HCT116 (cell line): ENCODE results near the gene EMC1. TPM values are rescaled to one million over a fixed set of nuclear protein-coding genes. Genes with fewer than 3 reads are reported as not detected.
A peak's percentile ranks its signal among the peaks of the same experiment; 100 is the strongest.

Source experiments
- ATAC-seq: fragments of 200-7000 bp; cut with Tn5 transposase; 2 replicates; pipeline ENCODE4 v1.9.1; 2020; ENCODE audit warnings: mild to moderate bottlenecking, moderate library complexity
- Bru-seq: library from RNA; stranded (reverse); fragments of 400-500 nt; gene quantifications from one replicate; lab custom pipeline; 2021; lab: Mats Ljungman, UMichigan
- BruChase-seq, 2 experiments: library from RNA; stranded (reverse); fragments of 400-500 nt; gene quantifications; one replicate each; lab custom pipeline; 2021; lab: Mats Ljungman, UMichigan
- BruUV-seq: library from RNA; stranded (reverse); fragments of 400-500 nt; replicated peaks from 2 replicates; lab custom pipeline; 2021; lab: Mats Ljungman, UMichigan
- CTCF ChIA-PET: fragments of 300-600 bp; sonication (Branson Sonifier 250); formaldehyde crosslinking; loops from one replicate; lab custom pipeline; 2021; ENCODE audit warnings: antibody characterized with exemption; lab: Charles Lee
- POLR2A ChIA-PET: fragments of 300-600, 350-600 bp; sonication (Branson Sonifier 250); formaldehyde crosslinking; loops from one replicate; lab custom pipeline; 2021; ENCODE audit warnings: antibody characterized with exemption; lab: Charles Lee
- RAD21 ChIA-PET, 2 experiments: fragments of 300-600 bp; sonication (Branson Sonifier 250); formaldehyde crosslinking; loops; one replicate each; lab custom pipeline; 2023; ENCODE audit warnings: low total read pairs in 2 of 2; ENCODE audit not compliant: uncharacterized antibody in 2 of 2, unreplicated experiment in 2 of 2, low non-redundant PET in 1 of 2; lab: Charles Lee
- DNase-seq: peaks from one replicate; pipeline ENCODE4 v3.0.0-alpha.2; 2010; ENCODE audit warnings: low read depth, low spot score
- H2AFZ ChIP-seq: fragments of 200-600 bp; shearing (Covaris generic), sonication (generic); 2 replicates; pipeline ENCODE4 v1.6.1; 2017; ENCODE audit warnings: low read depth, mixed run types, mixed read lengths, antibody characterized with exemption, low read length; ENCODE audit not compliant: poor library complexity, severe bottlenecking
- H3K27ac ChIP-seq: 2 replicates; pipeline ENCODE4 v1.5.1; 2012; ENCODE audit warnings: low read depth, low read length
- H3K27me3 ChIP-seq: fragments of 200-600 bp; sonication (generic); 2 replicates; pipeline ENCODE4 v1.6.1; 2016; ENCODE audit warnings: mixed run types, low read length, mixed read lengths; ENCODE audit not compliant: insufficient read depth
- H3K36me3 ChIP-seq, 2 experiments: fragments of 200-500 bp in 1 of 2; fragments of 200-600 bp in 1 of 2; sonication (Bioruptor generic) in 1 of 2; sonication (generic) in 1 of 2; 2 replicates each; pipeline versions ENCODE4 v1.5.1 to v1.6.1; 2014 to 2016; ENCODE audit warnings: low read length in 2 of 2, inconsistent platforms in 1 of 2, mixed read lengths in 1 of 2, mixed run types in 1 of 2; ENCODE audit not compliant: insufficient read depth in 2 of 2, control insufficient read depth in 1 of 2
- H3K4me1 ChIP-seq, 2 experiments: fragments of 200-600 bp in 1 of 2; sonication (generic) in 1 of 2; 2 replicates each; pipeline versions ENCODE4 v1.5.1 to v1.6.1; 2012 to 2017; ENCODE audit warnings: low read length in 2 of 2, inconsistent platforms in 1 of 2, mild to moderate bottlenecking in 1 of 2, mixed read lengths in 1 of 2, mixed run types in 1 of 2, moderate library complexity in 1 of 2; ENCODE audit not compliant: insufficient read depth in 2 of 2, control insufficient read depth in 1 of 2
- H3K4me2 ChIP-seq: fragments of 200-600 bp; sonication (generic); 2 replicates; pipeline ENCODE4 v1.6.1; 2017; ENCODE audit warnings: mixed run types, low read length, mixed read lengths
- H3K4me3 ChIP-seq, 2 experiments: fragments of 200-600 bp in 1 of 2; sonication (generic) in 1 of 2; replicated peaks in 1 of 2; 2 replicates each; pipeline ENCODE4 v1.5.1; 2011 to 2016; ENCODE audit warnings: low read length in 2 of 2, control low read depth in 1 of 2, low read depth in 1 of 2, mild to moderate bottlenecking in 1 of 2, mixed read lengths in 1 of 2, mixed run types in 1 of 2
- H3K79me2 ChIP-seq: fragments of 200-600 bp; sonication (generic); 2 replicates; pipeline ENCODE4 v1.6.1; 2017; ENCODE audit warnings: mild to moderate bottlenecking, mixed run types, low read length, moderate library complexity, mixed read lengths; ENCODE audit not compliant: insufficient read depth
- H3K9ac ChIP-seq: fragments of 200-600 bp; sonication (generic); 2 replicates; pipeline ENCODE4 v1.6.1; 2016; ENCODE audit warnings: low read length, mixed read lengths
- H3K9me2 ChIP-seq: fragments of 200-600 bp; sonication (generic), shearing (Covaris generic); 2 replicates; pipeline ENCODE4 v1.6.1; 2017; ENCODE audit warnings: mixed run types, mild to moderate bottlenecking, moderate library complexity; ENCODE audit not compliant: insufficient read depth
- H3K9me3 ChIP-seq, 2 experiments: fragments of 200-500 bp in 1 of 2; fragments of 200-600 bp in 1 of 2; sonication (Bioruptor generic) in 1 of 2; sonication (generic) in 1 of 2; 2 replicates each; pipeline ENCODE4 v1.6.1; 2014 to 2017; ENCODE audit warnings: low read length in 2 of 2, mixed read lengths in 2 of 2, inconsistent platforms in 1 of 2, low read depth in 1 of 2, mild to moderate bottlenecking in 1 of 2, mixed run types in 1 of 2, moderate library complexity in 1 of 2; ENCODE audit not compliant: control insufficient read depth in 1 of 2, insufficient read depth in 1 of 2
- H4K20me1 ChIP-seq: fragments of 200-600 bp; sonication (generic), shearing (Covaris generic); 2 replicates; pipeline ENCODE4 v1.6.1; 2017; ENCODE audit warnings: mixed run types, mild to moderate bottlenecking, moderate library complexity; ENCODE audit not compliant: insufficient read depth
- CBX3 ChIP-seq: IDR thresholded peaks from 2 replicates; pipeline ENCODE4 v1.6.1; 2012; ENCODE audit warnings: low read depth
- EGR1 ChIP-seq: IDR thresholded peaks from 2 replicates; pipeline ENCODE4 v1.6.1; 2012; ENCODE audit warnings: low read depth
- ELF1 ChIP-seq: IDR thresholded peaks from 2 replicates; pipeline ENCODE4 v1.6.1; 2012; ENCODE audit warnings: low read depth, borderline replicate concordance
- EZH2 ChIP-seq: fragments of 200-600 bp; sonication (generic); IDR thresholded peaks from 2 replicates; pipeline ENCODE4 v1.6.1; 2017; ENCODE audit warnings: antibody characterized with exemption, mixed run types
- FOSL1 ChIP-seq: IDR thresholded peaks from 2 replicates; pipeline ENCODE4 v1.6.1; 2012; ENCODE audit warnings: low read depth
- JUND ChIP-seq: IDR thresholded peaks from 2 replicates; pipeline ENCODE4 v1.6.1; 2012
- RAD21 ChIP-seq: IDR thresholded peaks from 2 replicates; pipeline ENCODE4 v1.6.1; 2012; ENCODE audit warnings: low read depth, mild to moderate bottlenecking
- SIN3A ChIP-seq: IDR thresholded peaks from 2 replicates; pipeline ENCODE4 v1.6.1; 2012; ENCODE audit warnings: low read depth
- SP1 ChIP-seq: IDR thresholded peaks from 2 replicates; pipeline ENCODE4 v1.6.1; 2012; ENCODE audit warnings: low read depth
- SRF ChIP-seq: IDR thresholded peaks from 2 replicates; pipeline ENCODE4 v1.6.1; 2012; ENCODE audit warnings: low read depth
- ZFX ChIP-seq: fragments of 450-650 bp; IDR thresholded peaks from 2 replicates; pipeline ENCODE4 v1.6.1; 2017
- ZNF274 ChIP-seq: fragments of 200-500 bp; sonication (Bioruptor generic); IDR thresholded peaks from 2 replicates; pipeline ENCODE4 v1.6.1; 2014; ENCODE audit warnings: mild to moderate bottlenecking, low read depth, low read length, inconsistent platforms
- intact Hi-C: fragments of 100-400 bp; cut with micrococcal nuclease; formaldehyde crosslinking; loops from 2 replicates; pipeline ENCODE4 v1.10.0; 2022
- long read RNA-seq: library from polyadenylated mRNA; unstranded; transcript quantifications from one replicate; pipeline ENCODE4 v2.0.0, GENCODE V29; 2021; ENCODE audit not compliant: unreplicated experiment
- polyA plus RNA-seq: library from polyadenylated mRNA; unstranded; fragments of >200 nt; gene quantifications from 2 replicates; pipeline ENCODE4 v1.2.1, GENCODE V29; 2012; ENCODE audit warnings: missing spikeins
- total RNA-seq: library from RNA; stranded (reverse); gene quantifications from one replicate; pipeline ENCODE4 v1.2.1, GENCODE V29; 2021; ENCODE audit not compliant: unreplicated experiment
- TF ChIP-seq, protein P1 (sequence below), 3 experiments: fragments of 200-600 bp in 1 of 3; sonication (generic) in 1 of 3; IDR thresholded peaks in 2 of 3; conservative IDR thresholded peaks in 1 of 3; 2 replicates each; pipeline ENCODE4 v1.5.1; 2012 to 2017; ENCODE audit warnings: low read depth in 2 of 3, low read length in 2 of 3, antibody characterized with exemption in 1 of 3, borderline replicate concordance in 1 of 3, control low read depth in 1 of 3, mild to moderate bottlenecking in 1 of 3, mixed read lengths in 1 of 3, mixed run types in 1 of 3, moderate library complexity in 1 of 3; ENCODE audit not compliant: insufficient read depth in 1 of 3
- TF ChIP-seq, protein P2 (sequence below): IDR thresholded peaks from 2 replicates; pipeline ENCODE4 v1.6.1; 2012; ENCODE audit warnings: low read depth
- TF ChIP-seq, protein P3 (sequence below): IDR thresholded peaks from 2 replicates; pipeline ENCODE4 v1.6.1; 2012
- TF ChIP-seq, protein P4 (sequence below): IDR thresholded peaks from 2 replicates; pipeline ENCODE4 v1.6.1; 2011; ENCODE audit warnings: mild to moderate bottlenecking, low read length, moderate library complexity; ENCODE audit not compliant: insufficient replicate concordance; ENCODE audit errors: extremely low read depth

Gene EMC1
- total RNA-seq (66.6 TPM), Bru-seq, nascent RNA (percentile 77 among the genes with signal in this experiment), BruChase-seq, experiment 1, labeled RNA remaining after a 6-hour chase (percentile 92 among the genes with signal in this experiment), BruChase-seq, experiment 2, labeled RNA remaining after a 2-hour chase (percentile 87 among the genes with signal in this experiment)
- polyA plus RNA-seq = 58.0 and 62.6 TPM in 2 replicates
- long read RNA-seq, full-length matches to known transcripts = 123 of 193 reads
- long read RNA-seq, partial matches to known transcripts = 17 of 193 reads
- long read RNA-seq, other reads (novel, unspliced or antisense) = 53 of 193 reads

DNA sequence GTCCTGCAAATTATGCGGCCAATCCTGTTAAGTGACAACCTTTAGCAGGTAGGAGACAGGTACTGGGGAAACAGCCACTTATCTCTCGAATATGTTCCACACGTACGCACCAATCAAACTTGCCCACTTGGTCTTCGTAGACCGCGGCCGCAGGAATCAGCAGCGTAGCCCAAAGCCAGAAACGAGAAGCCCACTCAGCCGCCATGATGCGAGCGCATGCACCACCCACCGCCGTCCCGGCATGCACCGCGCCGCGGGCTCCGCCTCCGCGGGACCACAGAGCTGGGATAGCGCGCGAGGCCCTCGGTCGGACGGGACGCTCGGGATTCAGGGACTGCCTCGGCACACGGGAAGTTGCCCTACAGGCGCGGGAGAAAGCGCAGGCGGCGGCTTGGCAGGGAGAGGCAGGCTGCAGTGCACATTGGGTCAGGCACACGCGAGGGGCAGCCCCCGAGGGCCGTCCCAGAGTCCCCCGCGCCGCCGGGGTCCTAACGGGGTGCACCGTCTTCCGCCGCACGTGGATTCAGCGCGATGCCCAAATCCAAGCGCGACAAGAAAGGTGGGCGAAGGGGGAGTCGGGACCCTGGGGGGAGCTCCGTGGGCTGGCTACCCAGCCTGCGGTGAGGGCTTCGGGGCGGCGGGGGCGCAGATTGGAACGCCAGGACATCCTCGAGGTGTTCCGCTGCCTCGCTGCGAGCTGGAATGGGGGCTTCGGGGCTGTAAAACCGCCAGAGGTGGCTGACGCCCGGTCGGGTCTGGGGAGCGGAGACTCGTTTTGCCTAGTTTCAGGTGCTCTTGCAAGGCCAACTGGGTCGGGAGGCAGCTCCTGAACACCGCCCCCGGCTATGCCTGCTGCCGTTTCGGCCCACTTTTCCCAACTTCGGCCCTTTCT lies at the start of gene EMC1, which contains the start of gene MRTO4:
Gene EMC1, minus strand, starts transcription at position 220 of the 892 bp plus-strand sequence. Its CDS starts 15 bp downstream, at position 205.
Gene MRTO4, plus strand, starts transcription at position 501 of the 892 bp plus-strand sequence. Its CDS starts 31 bp downstream, at position 532.
- Histone ChIP-seq H2AFZ (peak within 1 kb of the TSS; percentile 18), H3K36me3 (peaks cover 9 to 30% of the 10 kb centered on the region in 2 experiments; a peak in 3 of 4 replicates), H4K20me1 (peaks cover 17% of the 10 kb centered on the region; the same call in 1 of the 2 replicates), H3K27ac (peak within 1 kb of the TSS; percentile 98), H3K9me2 (no peaks in the 10 kb centered on the region), H3K79me2 (peaks cover 100% of the 10 kb centered on the region), H3K4me1 (peaks cover 17 to 22% of the 10 kb centered on the region in 2 experiments), H3K9me3 (no peaks in the 10 kb centered on the region), H3K4me2 (peak within 1 kb of the TSS; percentile 84), H3K27me3 (no peaks in the 10 kb centered on the region), H3K9ac (peak within 1 kb of the TSS; percentile 97), H3K4me3 (peak within 1 kb of the TSS; percentile 100)
- TSS peak; percentile 67 for BruUV-seq
- ChIA-PET POLR2A (interaction anchor here (1.0 to 1.6 kb wide), 2 partner anchors 10 to 39 kb away, joined by 3 to 7 read pairs; no protein-coding TSS in a partner anchor), CTCF (interaction anchor here (1.1 kb wide), 1 partner anchor 10 kb away, joined by 3 read pairs; no protein-coding TSS in a partner anchor), RAD21 (no interaction called here)
- DNase-seq (peak; percentile 48), ATAC-seq (peak; percentile 85)
- intact Hi-C loops = loop anchor here (5.0 kb wide), 1 partner anchor 396 kb away; no protein-coding TSS in a partner anchor
- TF ChIP-seq CBX3 (no peak), SP1 (peak; percentile 88), EZH2 (no peak), JUND (no peak), FOSL1 (no peak), ZFX (peak; percentile 52; the same call in 1 of the 2 replicates), EGR1 (peak; percentile 88), SIN3A (peak; percentile 97), ZNF274 (no peak), ELF1 (no peak), SRF (no peak; the same call in 1 of the 2 replicates), RAD21 (no peak)
- TF ChIP-seq, protein P1, sequence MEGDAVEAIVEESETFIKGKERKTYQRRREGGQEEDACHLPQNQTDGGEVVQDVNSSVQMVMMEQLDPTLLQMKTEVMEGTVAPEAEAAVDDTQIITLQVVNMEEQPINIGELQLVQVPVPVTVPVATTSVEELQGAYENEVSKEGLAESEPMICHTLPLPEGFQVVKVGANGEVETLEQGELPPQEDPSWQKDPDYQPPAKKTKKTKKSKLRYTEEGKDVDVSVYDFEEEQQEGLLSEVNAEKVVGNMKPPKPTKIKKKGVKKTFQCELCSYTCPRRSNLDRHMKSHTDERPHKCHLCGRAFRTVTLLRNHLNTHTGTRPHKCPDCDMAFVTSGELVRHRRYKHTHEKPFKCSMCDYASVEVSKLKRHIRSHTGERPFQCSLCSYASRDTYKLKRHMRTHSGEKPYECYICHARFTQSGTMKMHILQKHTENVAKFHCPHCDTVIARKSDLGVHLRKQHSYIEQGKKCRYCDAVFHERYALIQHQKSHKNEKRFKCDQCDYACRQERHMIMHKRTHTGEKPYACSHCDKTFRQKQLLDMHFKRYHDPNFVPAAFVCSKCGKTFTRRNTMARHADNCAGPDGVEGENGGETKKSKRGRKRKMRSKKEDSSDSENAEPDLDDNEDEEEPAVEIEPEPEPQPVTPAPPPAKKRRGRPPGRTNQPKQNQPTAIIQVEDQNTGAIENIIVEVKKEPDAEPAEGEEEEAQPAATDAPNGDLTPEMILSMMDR (IDR thresholded peaks at IDR 0.05 in 2 of 3, conservative IDR thresholded peaks at IDR 0.05 in 1 of 3; ENCODE audit: borderline replicate concordance in 1 of 3, insufficient read depth in 1 of 3, low read depth in 2 of 3, low read length in 2 of 3) = no peak
- TF ChIP-seq, protein P2, sequence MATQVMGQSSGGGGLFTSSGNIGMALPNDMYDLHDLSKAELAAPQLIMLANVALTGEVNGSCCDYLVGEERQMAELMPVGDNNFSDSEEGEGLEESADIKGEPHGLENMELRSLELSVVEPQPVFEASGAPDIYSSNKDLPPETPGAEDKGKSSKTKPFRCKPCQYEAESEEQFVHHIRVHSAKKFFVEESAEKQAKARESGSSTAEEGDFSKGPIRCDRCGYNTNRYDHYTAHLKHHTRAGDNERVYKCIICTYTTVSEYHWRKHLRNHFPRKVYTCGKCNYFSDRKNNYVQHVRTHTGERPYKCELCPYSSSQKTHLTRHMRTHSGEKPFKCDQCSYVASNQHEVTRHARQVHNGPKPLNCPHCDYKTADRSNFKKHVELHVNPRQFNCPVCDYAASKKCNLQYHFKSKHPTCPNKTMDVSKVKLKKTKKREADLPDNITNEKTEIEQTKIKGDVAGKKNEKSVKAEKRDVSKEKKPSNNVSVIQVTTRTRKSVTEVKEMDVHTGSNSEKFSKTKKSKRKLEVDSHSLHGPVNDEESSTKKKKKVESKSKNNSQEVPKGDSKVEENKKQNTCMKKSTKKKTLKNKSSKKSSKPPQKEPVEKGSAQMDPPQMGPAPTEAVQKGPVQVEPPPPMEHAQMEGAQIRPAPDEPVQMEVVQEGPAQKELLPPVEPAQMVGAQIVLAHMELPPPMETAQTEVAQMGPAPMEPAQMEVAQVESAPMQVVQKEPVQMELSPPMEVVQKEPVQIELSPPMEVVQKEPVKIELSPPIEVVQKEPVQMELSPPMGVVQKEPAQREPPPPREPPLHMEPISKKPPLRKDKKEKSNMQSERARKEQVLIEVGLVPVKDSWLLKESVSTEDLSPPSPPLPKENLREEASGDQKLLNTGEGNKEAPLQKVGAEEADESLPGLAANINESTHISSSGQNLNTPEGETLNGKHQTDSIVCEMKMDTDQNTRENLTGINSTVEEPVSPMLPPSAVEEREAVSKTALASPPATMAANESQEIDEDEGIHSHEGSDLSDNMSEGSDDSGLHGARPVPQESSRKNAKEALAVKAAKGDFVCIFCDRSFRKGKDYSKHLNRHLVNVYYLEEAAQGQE = no peak
- TF ChIP-seq, protein P3, sequence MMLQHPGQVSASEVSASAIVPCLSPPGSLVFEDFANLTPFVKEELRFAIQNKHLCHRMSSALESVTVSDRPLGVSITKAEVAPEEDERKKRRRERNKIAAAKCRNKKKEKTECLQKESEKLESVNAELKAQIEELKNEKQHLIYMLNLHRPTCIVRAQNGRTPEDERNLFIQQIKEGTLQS = no peak
- TF ChIP-seq, protein P4, sequence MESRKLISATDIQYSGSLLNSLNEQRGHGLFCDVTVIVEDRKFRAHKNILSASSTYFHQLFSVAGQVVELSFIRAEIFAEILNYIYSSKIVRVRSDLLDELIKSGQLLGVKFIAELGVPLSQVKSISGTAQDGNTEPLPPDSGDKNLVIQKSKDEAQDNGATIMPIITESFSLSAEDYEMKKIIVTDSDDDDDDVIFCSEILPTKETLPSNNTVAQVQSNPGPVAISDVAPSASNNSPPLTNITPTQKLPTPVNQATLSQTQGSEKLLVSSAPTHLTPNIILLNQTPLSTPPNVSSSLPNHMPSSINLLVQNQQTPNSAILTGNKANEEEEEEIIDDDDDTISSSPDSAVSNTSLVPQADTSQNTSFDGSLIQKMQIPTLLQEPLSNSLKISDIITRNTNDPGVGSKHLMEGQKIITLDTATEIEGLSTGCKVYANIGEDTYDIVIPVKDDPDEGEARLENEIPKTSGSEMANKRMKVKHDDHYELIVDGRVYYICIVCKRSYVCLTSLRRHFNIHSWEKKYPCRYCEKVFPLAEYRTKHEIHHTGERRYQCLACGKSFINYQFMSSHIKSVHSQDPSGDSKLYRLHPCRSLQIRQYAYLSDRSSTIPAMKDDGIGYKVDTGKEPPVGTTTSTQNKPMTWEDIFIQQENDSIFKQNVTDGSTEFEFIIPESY = peak; percentile 11
